ENCODE data around the gene TEX48. TPM values are rescaled to one million over a fixed set of nuclear protein-coding genes. Genes with fewer than 3 reads are reported as not detected.

TEX48 gene
- total RNA-seq, 1 experiment from 2014 or later = not detected

GRCh38 chr9:114687034-114687433 lies 5.0 kb upstream of the TEX48 start:
- Histone ChIP-seq H3K4me1 (ENCODE audit: control insufficient read depth, insufficient read depth, low read length) (no peaks in the 10 kb centered on the region), H3K4me3 (ENCODE audit: low read depth in 2 of 2, low read length in 2 of 2) (no peak overlapping the region), H3K9me3 (ENCODE audit: control insufficient read depth, insufficient read depth, low read depth, low read length) (no peaks in the 10 kb centered on the region), H3K36me3 (ENCODE audit: control insufficient read depth, insufficient read depth, low read length) (no peaks in the 10 kb centered on the region), H3K27me3 (ENCODE audit: control insufficient read depth, insufficient read depth, low read length) (no peaks in the 10 kb centered on the region), H3K27ac (ENCODE audit: low read length) (no peak overlapping the region)
- in situ Hi-C loops (cut with HindIII; ENCODE audit: low pct_unique_long_range_greater_than_20kb, low sequenced_read_pairs) = no loop called here
- TF ChIP-seq CTCF (IDR thresholded peaks at IDR 0.05) = no peak
- no peak for TF ChIP-seq SIN3A (IDR thresholded peaks at IDR 0.05; ENCODE audit: borderline replicate concordance, insufficient read depth, low read depth, low read length)
- no peak for TF ChIP-seq POLR2AphosphoS5 (IDR thresholded peaks at IDR 0.05; ENCODE audit: low read depth, low read length)
- no TSS peak for BruUV-seq (replicated peaks)
- intact Hi-C loops (cut with micrococcal nuclease; ENCODE audit: unreplicated experiment) = no loop called here
- no peak for DNase-seq (ENCODE audit: low read depth, low spot score)
- ATAC-seq = no peak
- POLR2A ChIA-PET = no interaction called here
- CTCF ChIA-PET = no interaction called here

GRCh38 chr9:114685951-114686350 lies 4.0 kb upstream of the TEX48 start:
- in situ Hi-C loops (cut with HindIII; ENCODE audit: low pct_unique_long_range_greater_than_20kb, low sequenced_read_pairs) = no loop called here
- DNase-seq (ENCODE audit: low read depth, low spot score) (no peak), ATAC-seq (no peak)
- ChIA-PET POLR2A (interaction anchor here (0.5 kb wide), 1 partner anchor 287 kb away, joined by 6 read pairs; no protein-coding TSS in a partner anchor), CTCF (interaction anchor here (0.7 kb wide), 1 partner anchor 179 kb away, joined by 4 read pairs; no protein-coding TSS in a partner anchor)
- no peak overlapping the region for H3K27ac ChIP-seq (ENCODE audit: low read length)
- H3K27me3 ChIP-seq (ENCODE audit: control insufficient read depth, insufficient read depth, low read length) = no peaks in the 10 kb centered on the region
- H3K4me1 ChIP-seq (ENCODE audit: control insufficient read depth, insufficient read depth, low read length) = no peaks in the 10 kb centered on the region
- TF ChIP-seq TCF7L2 (IDR thresholded peaks at IDR 0.05; ENCODE audit: low read depth, low read length) = no peak
- no peak for TF ChIP-seq POLR2AphosphoS5 (IDR thresholded peaks at IDR 0.05; ENCODE audit: low read depth, low read length)
- TF ChIP-seq REST (IDR thresholded peaks at IDR 0.05; ENCODE audit: insufficient read depth in 1 of 2, low read depth in 2 of 2, low read length in 1 of 2) = no peak
- no peak for TF ChIP-seq CTCF (IDR thresholded peaks at IDR 0.05)
- no peak for TF ChIP-seq SIN3A (IDR thresholded peaks at IDR 0.05; ENCODE audit: borderline replicate concordance, insufficient read depth, low read depth, low read length)
- no TSS peak for BruUV-seq (replicated peaks)
- no peak overlapping the region for H3K4me3 ChIP-seq (ENCODE audit: low read depth in 2 of 2, low read length in 2 of 2)
- H3K9me3 ChIP-seq (ENCODE audit: control insufficient read depth, insufficient read depth, low read depth, low read length) = no peaks in the 10 kb centered on the region
- intact Hi-C loops (cut with micrococcal nuclease; ENCODE audit: unreplicated experiment) = no loop called here
- no peaks in the 10 kb centered on the region for H3K36me3 ChIP-seq (ENCODE audit: control insufficient read depth, insufficient read depth, low read length)
